Neural progenitor cell (in vitro differentiated cells): ENCODE data around the gene CHCHD6. TPM values are rescaled to one million over a fixed set of nuclear protein-coding genes. Genes with fewer than 3 reads are reported as not detected.
A peak's percentile ranks its signal among the peaks of the same experiment; 100 is the strongest.

ENCODE experiments used
- DNase-seq: peaks from one replicate; pipeline ENCODE4 v3.0.0-alpha.2; 2016; ENCODE audit warnings: low spot score
- H2AFZ ChIP-seq: fragments of 200-600 bp; sonication (generic); replicated peaks from 2 replicates; pipeline ENCODE4 v1.6.1; 2016; ENCODE audit warnings: antibody characterized with exemption
- H3F3A ChIP-seq: fragments of 200-600 bp; sonication (generic); 2 replicates; pipeline ENCODE4 v1.6.1; 2016; ENCODE audit warnings: antibody characterized with exemption, low read depth
- H3K27ac ChIP-seq: fragments of 200-600 bp; sonication (generic); 2 replicates; pipeline ENCODE4 v1.5.1; 2016; ENCODE audit warnings: mild to moderate bottlenecking
- H3K27me3 ChIP-seq: fragments of 200-600 bp; sonication (generic); 2 replicates; pipeline ENCODE4 v1.6.1; 2016; ENCODE audit warnings: mild to moderate bottlenecking, moderate library complexity
- H3K36me3 ChIP-seq: fragments of 200-600 bp; sonication (generic); 2 replicates; pipeline ENCODE4 v1.5.1; 2016
- H3K4me1 ChIP-seq: fragments of 200-600 bp; sonication (generic); 2 replicates; pipeline ENCODE4 v1.6.1; 2016; ENCODE audit warnings: mixed run types
- H3K4me2 ChIP-seq: fragments of 200-600 bp; sonication (generic); 2 replicates; pipeline ENCODE4 v1.6.1; 2016
- H3K4me3 ChIP-seq: fragments of 200-600 bp; sonication (generic); 2 replicates; pipeline ENCODE4 v1.5.1; 2016
- H3K79me2 ChIP-seq: fragments of 200-600 bp; sonication (generic); 2 replicates; pipeline ENCODE4 v1.6.1; 2016; ENCODE audit warnings: low read depth
- H3K9ac ChIP-seq: fragments of 200-600 bp; sonication (generic); 2 replicates; pipeline ENCODE4 v1.6.1; 2016
- H3K9me3 ChIP-seq: fragments of 200-600 bp; sonication (generic); 2 replicates; pipeline ENCODE4 v1.5.1; 2016; ENCODE audit warnings: low read depth
- H4K20me1 ChIP-seq: fragments of 200-600 bp; sonication (generic); 2 replicates; pipeline ENCODE4 v1.6.1; 2016; ENCODE audit warnings: low read depth
- H3K27ac Mint-ChIP-seq: 3 replicates; pipeline ENCODE4 v1.8.0; 2021; ENCODE audit warnings: mixed read lengths
- H3K27me3 Mint-ChIP-seq: 2 replicates; pipeline ENCODE4 v1.8.0; 2022; ENCODE audit warnings: low read depth, mild to moderate bottlenecking, inconsistent platforms, moderate library complexity, mixed read lengths; ENCODE audit not compliant: insufficient read depth
- H3K36me3 Mint-ChIP-seq: 3 replicates; pipeline ENCODE4 v1.8.0; 2021; ENCODE audit warnings: mixed read lengths
- H3K4me1 Mint-ChIP-seq: 3 replicates; pipeline ENCODE4 v1.8.0; 2021; ENCODE audit warnings: mixed read lengths
- H3K4me3 Mint-ChIP-seq: 3 replicates; pipeline ENCODE4 v1.8.0; 2021; ENCODE audit warnings: mild to moderate bottlenecking, moderate library complexity, mixed read lengths
- H3K9me3 Mint-ChIP-seq: 3 replicates; pipeline ENCODE4 v1.8.0; 2020; ENCODE audit warnings: mixed read lengths
- CTCF ChIP-seq: fragments of 200-600 bp; sonication (generic); IDR thresholded peaks from 2 replicates; pipeline ENCODE4 v1.5.1; 2017; ENCODE audit warnings: antibody characterized with exemption, mild to moderate bottlenecking
- EZH2 ChIP-seq: fragments of 200-600 bp; sonication (generic); IDR thresholded peaks from 2 replicates; pipeline ENCODE4 v1.6.1; 2017; ENCODE audit warnings: antibody characterized with exemption, mild to moderate bottlenecking, moderate library complexity
- EZH2phosphoT487 ChIP-seq: fragments of 200-600 bp; sonication (generic); IDR thresholded peaks from 2 replicates; pipeline ENCODE4 v1.6.1; 2017; ENCODE audit warnings: antibody characterized with exemption
- total RNA-seq: library from RNA; depleted of rRNA; stranded (reverse); fragments of >200 nt; gene quantifications from 2 replicates; pipeline ENCODE4 v1.2.3, GENCODE V29; 2015; ENCODE audit warnings: low replicate concordance

Gene CHCHD6
- total RNA-seq, 1 donor from 2014 or later, result 35.7 TPM

- H3K27ac ChIP-seq, result no peak overlapping the region
- no peaks in the 10 kb centered on the region for H3K36me3 Mint-ChIP-seq
- no peaks in the 10 kb centered on the region for H3K9me3 ChIP-seq
- peaks cover 60% of the 10 kb centered on the region for H3K27me3 ChIP-seq
- TF ChIP-seq EZH2 (no peak), EZH2phosphoT487 (no peak), CTCF (no peak)
- H3K27ac Mint-ChIP-seq, result no peak overlapping the region
- no peak overlapping the region for H3K9ac ChIP-seq
- H3K4me1 ChIP-seq, result no peaks in the 10 kb centered on the region
- peaks cover 6% of the 10 kb centered on the region for H4K20me1 ChIP-seq
- H3K4me1 Mint-ChIP-seq, result peaks cover 3% of the 10 kb centered on the region
- no peak for DNase-seq
- H3F3A ChIP-seq, result peaks cover 18% of the 10 kb centered on the region
- no peaks in the 10 kb centered on the region for H3K36me3 ChIP-seq
- peaks cover 5% of the 10 kb centered on the region for H3K27me3 Mint-ChIP-seq
- no peak overlapping the region for H2AFZ ChIP-seq
- H3K4me2 ChIP-seq, result no peak overlapping the region
- H3K9me3 Mint-ChIP-seq, result peaks cover 2% of the 10 kb centered on the region
- no peak overlapping the region for H3K4me3 ChIP-seq
- no peaks in the 10 kb centered on the region for H3K79me2 ChIP-seq
- no peak overlapping the region for H3K4me3 Mint-ChIP-seq
Observed at GRCh38 chr3:126665959-126666657, 37.9 kb upstream of the CHCHD6 start.

GRCh38 chr3:126666658-126667528 is 37.1 kb upstream of the CHCHD6 start:
- Mint-ChIP-seq H3K4me3 (no peak overlapping the region), H3K27me3 (peaks cover 2% of the 10 kb centered on the region), H3K9me3 (no peaks in the 10 kb centered on the region), H3K27ac (no peak overlapping the region), H3K4me1 (peaks cover 3% of the 10 kb centered on the region), H3K36me3 (no peaks in the 10 kb centered on the region)
- peaks cover 18% of the 10 kb centered on the region for H3F3A ChIP-seq
- no peaks in the 10 kb centered on the region for H3K36me3 ChIP-seq
- no peak for TF ChIP-seq EZH2
- no peak for TF ChIP-seq EZH2phosphoT487
- no peak for TF ChIP-seq CTCF
- H2AFZ ChIP-seq, result no peak overlapping the region
- DNase-seq, result no peak
- no peak overlapping the region for H3K9ac ChIP-seq
- no peak overlapping the region for H3K27ac ChIP-seq
- H3K4me3 ChIP-seq, result no peak overlapping the region
- peaks cover 52% of the 10 kb centered on the region for H3K27me3 ChIP-seq
- H4K20me1 ChIP-seq, result peaks cover 6% of the 10 kb centered on the region
- H3K4me2 ChIP-seq, result no peak overlapping the region
- H3K4me1 ChIP-seq, result no peaks in the 10 kb centered on the region
- H3K79me2 ChIP-seq, result no peaks in the 10 kb centered on the region
- H3K9me3 ChIP-seq, result no peaks in the 10 kb centered on the region

GRCh38 chr3:126667631-126668449 is 36.2 kb upstream of the CHCHD6 start:
- no peak overlapping the region for H3K4me2 ChIP-seq
- Mint-ChIP-seq H3K36me3 (no peaks in the 10 kb centered on the region), H3K27ac (peak overlapping the region; percentile 21), H3K4me3 (no peak overlapping the region), H3K4me1 (peaks cover 3% of the 10 kb centered on the region), H3K27me3 (peaks cover 2% of the 10 kb centered on the region), H3K9me3 (no peaks in the 10 kb centered on the region)
- H2AFZ ChIP-seq, result no peak overlapping the region
- peaks cover 42% of the 10 kb centered on the region for H3K27me3 ChIP-seq
- no peaks in the 10 kb centered on the region for H3K36me3 ChIP-seq
- no peak overlapping the region for H3K4me3 ChIP-seq
- H3K27ac ChIP-seq, result no peak overlapping the region
- no peaks in the 10 kb centered on the region for H3K9me3 ChIP-seq
- H3F3A ChIP-seq, result peaks cover 18% of the 10 kb centered on the region
- H3K9ac ChIP-seq, result no peak overlapping the region
- no peaks in the 10 kb centered on the region for H3K4me1 ChIP-seq
- H4K20me1 ChIP-seq, result peaks cover 6% of the 10 kb centered on the region
- H3K79me2 ChIP-seq, result no peaks in the 10 kb centered on the region
- DNase-seq, result no peak
- no peak for TF ChIP-seq EZH2phosphoT487
- no peak for TF ChIP-seq CTCF
- no peak for TF ChIP-seq EZH2
